ENCODE data around the gene DCHS1.

The DCHS1 gene

DNA sequence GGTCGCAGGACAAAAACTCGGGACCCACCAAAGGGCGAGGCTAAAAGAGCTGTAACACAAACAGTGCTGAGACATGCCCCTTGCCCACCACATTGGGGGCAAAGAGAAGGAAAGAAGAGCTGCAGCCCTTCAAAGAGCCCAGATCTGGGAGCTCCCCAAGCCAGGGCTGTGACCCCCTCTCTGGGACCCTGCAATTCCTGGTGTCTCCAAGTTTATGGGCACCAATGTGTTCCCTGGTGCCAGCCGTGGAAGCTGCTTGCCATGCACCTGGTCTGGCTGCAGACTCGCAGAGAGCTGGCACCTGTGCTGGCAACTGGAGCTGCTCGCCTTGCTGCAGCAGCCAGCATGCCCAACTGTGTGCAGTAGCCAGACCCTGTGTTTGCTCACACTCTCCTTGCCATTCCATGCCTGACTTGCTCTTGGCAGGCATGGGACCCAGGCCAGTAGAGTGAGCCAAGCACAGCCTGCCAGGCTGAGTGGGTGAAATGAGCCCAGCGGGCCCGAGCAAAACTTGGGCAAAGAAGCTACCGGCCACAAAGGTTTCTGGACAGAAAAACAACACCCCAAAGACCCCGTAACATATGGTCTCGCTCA is 68.2 kb downstream of the DCHS1 start:
- no peak for DNase-seq (ENCODE audit: low spot score)

DNA sequence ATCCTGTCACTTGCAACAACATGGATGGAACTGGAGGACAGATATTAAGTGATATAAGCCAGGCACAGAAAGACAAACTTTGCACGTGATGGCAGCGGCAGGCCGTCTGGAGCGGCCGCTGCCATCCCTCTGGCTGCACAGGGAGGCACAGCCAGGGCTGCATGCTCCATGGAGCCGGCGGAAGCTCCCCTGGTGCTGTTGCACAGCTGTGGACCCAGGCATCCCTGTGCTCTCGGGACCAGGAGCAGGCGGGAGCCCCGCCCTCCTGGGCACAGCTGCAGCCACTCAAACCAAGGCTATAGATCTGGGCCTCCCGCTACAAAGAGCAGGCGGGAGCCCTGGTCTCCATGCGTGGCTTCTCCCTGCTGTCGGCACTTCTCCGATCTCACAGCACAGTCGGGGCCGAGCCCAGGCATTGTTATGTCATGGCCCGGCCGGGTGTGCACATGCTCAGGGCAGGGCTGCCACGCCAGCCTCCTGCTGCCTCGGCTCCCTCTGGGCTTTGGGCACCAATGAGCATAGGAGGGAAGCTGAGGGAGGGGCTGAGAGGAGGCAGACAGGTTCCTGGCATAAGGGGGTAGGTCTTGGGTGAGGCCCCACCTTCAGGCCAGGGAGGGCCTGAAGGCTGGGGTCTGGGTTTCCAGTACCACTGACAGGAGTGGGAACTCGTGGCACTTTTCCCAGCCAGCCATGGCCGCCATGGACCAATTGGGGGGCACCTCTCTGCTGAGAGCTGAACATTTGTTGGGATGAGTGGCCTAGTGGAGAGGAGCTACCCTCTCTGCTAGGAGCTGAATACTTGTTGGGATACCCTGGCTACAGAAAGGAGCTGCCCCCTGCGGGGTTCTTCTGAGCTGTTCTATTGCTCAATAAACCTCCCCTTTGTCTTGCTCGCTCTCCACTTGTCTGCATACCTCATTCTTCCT is 68.9 kb downstream of the DCHS1 start:
- DNase-seq (ENCODE audit: low spot score) = no peak

DNA sequence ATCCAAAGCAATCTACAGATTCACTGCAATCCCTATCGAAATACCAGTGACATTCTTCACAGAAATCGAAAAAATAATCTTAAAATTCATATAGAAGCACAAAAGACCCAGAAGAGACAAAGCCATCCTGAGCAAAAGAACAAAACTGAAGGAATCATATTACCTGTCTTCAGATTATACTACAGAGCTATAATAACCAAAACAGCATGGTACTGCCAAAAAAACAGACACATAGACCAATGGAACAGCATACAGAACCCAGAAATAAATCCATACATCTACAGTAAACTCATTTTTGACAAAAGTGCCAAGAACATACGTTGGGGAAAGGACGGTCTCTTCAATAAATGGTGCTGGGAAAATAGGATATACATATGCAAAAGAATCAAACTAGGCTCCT is 71.1 kb downstream of the DCHS1 start:
- no peak for DNase-seq (ENCODE audit: low spot score)

DNA sequence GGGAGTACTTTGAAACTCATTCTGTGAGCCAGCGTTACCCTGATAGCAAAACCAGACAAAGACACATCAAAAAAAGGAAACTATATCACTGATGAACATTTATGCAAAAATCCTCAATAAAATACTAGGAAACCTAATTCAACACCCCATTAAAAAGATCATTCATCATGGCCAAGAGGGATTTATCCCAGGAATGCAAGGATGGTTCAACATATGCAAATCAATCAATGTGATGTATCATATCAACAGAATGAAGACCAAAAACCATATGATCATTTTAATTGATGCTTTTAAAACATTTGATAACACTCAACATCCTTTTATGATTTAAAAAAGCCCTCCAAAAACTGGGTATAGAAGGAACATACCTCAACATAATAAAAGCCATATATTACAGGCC is 72.0 kb downstream of the DCHS1 start:
- DNase-seq (ENCODE audit: low spot score) = no peak

DNA sequence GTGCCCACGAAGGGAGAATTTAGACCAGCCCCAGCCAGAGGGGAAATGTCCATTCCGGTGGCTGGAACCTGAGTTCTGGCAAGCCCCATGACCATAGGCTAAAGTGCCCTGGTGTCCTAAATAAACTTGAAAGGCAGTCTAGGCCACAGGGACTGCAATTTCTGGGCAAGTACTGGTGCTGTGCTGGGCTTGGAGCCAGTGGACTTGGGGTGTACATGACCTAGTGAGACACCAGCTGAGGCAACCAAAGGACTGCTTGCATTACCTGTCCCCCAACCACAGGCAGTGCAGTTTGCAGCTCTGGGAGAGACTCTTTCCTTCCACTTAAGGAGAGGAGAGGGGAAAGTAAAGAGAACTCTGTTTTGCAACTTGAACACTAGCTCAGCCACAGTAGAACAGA is 75.9 kb downstream of the DCHS1 start:
- DNase-seq (ENCODE audit: low spot score) = no peak

DNA sequence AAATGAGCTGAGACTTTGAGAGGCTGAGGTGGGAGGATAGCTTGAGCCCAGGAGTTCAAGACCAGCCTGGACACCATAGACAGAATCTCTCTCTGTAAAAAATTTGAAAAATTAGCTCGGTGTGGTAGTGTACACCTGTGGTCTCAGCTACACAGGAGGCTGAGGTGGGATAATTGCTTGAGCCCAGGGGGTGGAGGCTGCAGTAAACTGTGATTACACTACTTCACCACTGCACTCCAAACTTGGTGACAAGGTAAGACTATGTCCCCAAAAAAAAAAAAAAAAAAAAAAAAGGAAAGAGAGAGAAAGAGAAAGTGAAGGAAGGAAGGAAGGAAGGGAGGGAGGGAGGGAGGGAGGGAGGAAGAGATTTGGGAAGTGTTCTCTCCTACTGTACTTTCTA is 77.5 kb downstream of the DCHS1 start:
- DNase-seq (ENCODE audit: low spot score) = no peak

DNA sequence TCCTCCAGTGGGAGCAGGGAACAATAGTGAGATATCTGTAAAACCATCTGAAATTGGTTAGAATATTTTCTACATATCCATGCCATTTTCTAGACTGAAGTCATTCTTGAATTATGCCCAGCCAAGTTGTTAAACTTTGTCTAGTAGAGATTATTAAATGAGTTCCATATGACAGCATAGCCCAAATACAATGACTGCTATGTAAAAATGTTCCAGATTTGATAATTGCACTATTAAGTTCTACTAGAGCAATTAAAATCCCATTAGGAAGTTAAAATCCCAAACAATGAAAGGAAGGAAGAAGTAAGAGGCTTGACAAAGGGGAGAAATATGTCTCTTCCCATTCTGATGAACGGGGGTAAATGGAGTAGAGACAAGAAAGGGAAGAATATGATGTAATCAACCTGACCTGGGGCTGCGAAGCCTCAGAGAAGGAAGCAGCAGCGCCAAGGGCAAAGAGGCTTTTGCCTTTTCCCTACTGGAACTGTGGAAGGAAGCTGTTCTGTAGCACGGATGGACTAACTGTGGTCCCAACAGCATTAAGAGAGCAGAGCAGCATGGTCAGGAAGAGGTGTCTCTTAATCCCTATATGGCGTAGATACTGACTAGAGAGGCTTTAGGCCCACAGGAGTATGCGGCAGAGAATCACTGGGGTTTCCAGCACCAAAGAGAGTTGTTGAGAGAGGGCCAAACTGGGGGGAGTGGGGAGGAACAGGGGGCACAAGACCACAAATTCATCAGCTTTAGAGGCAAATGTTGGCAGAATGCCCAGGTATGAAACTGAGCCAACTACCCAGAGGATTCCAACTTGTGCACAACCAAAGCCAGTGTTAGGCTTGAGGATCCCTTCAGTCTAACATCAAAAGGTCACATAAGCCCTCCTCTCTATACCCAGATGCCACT is 78.9 kb downstream of the DCHS1 start:
- no peak for DNase-seq (ENCODE audit: low spot score)

DNA sequence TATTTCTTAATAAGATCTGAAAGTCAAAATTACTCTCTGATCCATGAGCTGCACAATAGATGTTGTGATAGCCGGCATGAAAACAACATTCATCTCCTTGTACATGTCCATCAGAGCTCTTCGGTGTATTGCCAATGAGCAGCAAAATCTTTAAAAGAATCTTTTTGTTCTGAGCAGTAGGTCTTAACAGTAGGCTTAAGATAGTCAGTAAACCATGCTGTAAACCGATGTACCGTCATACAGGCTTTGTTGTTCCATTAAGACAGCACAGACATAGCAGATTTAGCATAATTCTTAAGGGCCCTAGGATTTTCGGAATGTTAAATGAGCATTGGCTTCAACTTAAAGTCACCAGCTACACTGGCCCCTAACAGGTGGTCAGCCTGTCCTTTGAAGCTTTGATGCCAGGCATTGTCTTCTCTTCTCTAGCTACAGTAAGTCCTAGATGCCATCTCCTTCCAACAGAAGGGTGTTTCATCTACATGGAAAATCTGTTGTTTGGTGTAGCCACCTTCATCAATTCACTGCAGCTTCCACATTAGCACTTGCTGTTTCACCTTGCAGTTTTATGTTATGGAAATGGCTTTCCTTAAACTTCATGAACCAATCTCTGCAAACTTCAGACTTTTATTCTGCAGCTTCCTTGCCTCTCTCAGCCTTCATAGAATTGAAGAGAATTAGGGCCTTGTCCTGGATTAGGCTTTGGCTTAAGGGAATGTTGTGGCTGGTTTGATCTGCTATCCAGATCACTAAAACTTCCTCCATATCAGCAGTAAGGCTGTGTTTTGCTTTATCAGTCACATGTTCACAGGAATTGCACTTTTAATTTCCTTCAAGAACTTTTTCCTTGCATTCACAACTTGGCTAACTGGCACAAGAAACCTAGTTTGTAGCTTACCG is 80.5 kb downstream of the DCHS1 start:
- DNase-seq (ENCODE audit: low spot score) = no peak

DNA sequence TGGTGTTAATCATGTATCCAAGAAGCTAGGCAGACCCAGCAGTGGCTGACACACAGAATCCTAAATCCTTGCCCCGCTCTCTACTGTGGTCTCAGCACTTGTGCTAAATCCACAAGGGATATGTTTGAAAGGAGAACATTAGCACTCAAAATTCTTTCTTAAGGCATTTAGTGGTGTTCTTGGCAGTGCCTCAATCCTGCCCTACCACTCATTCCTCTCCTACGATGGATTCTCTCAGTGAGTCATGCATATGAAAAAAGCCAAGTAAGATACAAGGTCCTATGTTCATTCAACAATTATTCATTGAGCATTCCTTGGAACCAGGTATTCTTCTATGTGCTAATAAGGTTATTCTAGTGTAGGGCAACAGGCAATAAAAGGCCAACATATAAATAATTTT is 83.4 kb downstream of the DCHS1 start:
- DNase-seq (ENCODE audit: low spot score) = no peak

DNA sequence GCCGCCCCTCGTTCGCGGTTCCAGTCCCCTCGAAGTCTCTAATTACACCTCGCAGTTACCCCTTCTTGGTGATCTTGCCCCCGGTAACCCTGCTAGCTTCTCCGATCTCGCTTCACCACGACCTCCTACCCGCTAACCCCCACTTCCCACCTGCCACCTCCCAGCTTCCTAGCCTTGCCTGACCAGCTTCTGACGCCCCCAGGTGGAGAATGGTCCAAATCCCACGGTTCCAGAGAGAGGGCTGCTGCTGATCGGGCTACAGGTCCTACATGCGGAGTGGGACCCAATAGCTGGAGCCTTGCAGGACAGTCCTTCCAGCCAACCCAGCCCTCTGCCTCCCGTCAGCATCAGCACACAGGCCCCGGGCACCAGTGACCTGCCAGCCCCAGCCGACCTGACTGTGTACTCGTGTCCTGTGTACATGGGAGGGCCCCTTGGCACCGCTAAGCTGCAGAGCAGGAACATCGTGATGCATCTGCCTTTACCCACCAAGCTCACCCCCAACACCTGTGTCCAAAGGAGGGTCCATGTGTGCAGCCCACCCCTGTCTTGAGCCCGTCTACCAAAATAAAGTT is 84.1 kb downstream of the DCHS1 start:
- DNase-seq (ENCODE audit: low spot score) = no peak

Measured in HuH-7.5 (cell line).